Measurements from ENCODE around the gene PGF. TPM values are rescaled to one million over a fixed set of nuclear protein-coding genes. Genes with fewer than 3 reads are reported as not detected.

PGF gene
- total and polyA plus RNA-seq, 2 donors = 7.0 to 7.5 TPM

DNA sequence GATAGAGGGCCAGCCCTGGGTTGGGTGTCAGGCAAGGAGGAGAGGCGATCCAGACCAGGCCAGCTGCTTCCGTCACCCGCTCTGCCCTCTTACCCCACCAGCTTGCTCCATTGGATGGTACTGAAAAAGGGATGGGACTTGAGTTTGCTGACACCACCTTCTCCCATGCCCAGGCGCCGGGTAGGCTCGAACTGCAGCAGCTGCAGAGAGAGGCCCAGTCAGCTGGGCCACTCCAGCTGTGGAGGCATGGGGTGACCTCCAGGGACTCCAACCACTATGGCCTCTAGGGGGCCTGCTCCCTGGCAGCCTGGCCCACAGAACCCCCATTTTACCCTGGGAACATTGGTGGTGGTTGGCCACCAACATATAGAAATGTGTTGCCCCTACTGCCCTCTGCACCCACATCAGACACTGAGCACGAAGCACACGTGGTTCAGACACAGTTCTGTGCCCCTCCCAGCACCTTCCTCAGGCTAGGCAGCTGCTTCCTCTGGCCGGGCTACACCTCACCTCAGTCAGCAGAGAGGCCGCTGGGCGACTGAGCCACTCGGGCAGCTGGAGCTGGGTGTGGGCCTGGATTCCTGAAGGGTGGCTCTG, 48.4 kb downstream of the PGF start:
- 59% methylated on average over 12 of the region's 12 CpGs for WGBS
- Histone ChIP-seq H3K9me3 (ENCODE audit: control insufficient read depth in 2 of 2, insufficient read depth in 1 of 2, low read length in 1 of 2) (no peaks in the 10 kb centered on the region), H3K4me3 (ENCODE audit: low read length in 2 of 2) (no peak overlapping the region), H3K27ac (ENCODE audit: low read depth in 1 of 2, low read length in 1 of 2) (no peak overlapping the region), H3K27me3 (ENCODE audit: control insufficient read depth in 2 of 2, insufficient read depth in 1 of 2, low read length in 1 of 2) (no peaks in the 10 kb centered on the region), H3K4me1 (ENCODE audit: control insufficient read depth in 2 of 2, insufficient read depth in 2 of 2, low read length in 2 of 2) (peaks cover 0 to 47% of the 10 kb centered on the region in 2 donors), H3K36me3 (ENCODE audit: control insufficient read depth in 2 of 2, insufficient read depth in 2 of 2, low read length in 1 of 2) (peaks cover 39% of the 10 kb centered on the region in 2 donors)
- peak in 2 of 9 donors; percentile 36 to 47 for DNase-seq (ENCODE audit: low read depth in 6 of 9, low spot score in 9 of 9)

DNA sequence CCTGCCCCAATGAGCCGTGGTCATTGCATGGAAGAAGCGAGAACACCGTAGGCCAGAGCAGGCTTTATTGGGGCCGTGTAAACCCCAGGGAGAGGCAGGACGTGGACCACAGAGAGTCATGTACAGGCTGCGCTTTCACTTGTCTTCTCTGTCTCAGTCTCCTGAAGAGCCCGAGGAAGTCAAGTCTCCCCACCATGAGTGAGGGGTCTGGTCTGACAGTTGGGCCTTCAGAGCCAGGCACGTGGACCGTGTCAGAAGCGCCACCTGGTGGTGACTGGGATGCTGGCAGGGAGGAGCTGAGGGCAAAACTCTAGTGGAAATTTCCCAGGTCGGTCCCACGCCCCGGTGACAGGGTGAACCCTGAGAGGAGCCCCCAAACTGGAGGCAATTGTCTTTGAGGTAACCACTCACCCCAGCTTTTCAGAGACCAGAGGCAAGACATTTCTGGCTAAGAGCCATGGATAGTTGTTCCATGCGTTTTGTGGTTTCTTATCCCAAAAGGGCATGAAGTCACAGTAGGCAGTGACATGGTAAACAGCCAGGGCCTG, 49.7 kb downstream of the PGF start:
- WGBS = 55% methylated on average over 14 of the region's 14 CpGs
- H3K27ac ChIP-seq (ENCODE audit: low read depth in 1 of 2, low read length in 1 of 2) = no peak overlapping the region
- H3K36me3 ChIP-seq (ENCODE audit: control insufficient read depth in 2 of 2, insufficient read depth in 2 of 2, low read length in 1 of 2) = peaks cover 52 to 53% of the 10 kb centered on the region in 2 donors
- no peak overlapping the region for H3K4me3 ChIP-seq (ENCODE audit: low read length in 2 of 2)
- no peaks in the 10 kb centered on the region for H3K27me3 ChIP-seq (ENCODE audit: control insufficient read depth in 2 of 2, insufficient read depth in 1 of 2, low read length in 1 of 2)
- H3K4me1 ChIP-seq (ENCODE audit: control insufficient read depth in 2 of 2, insufficient read depth in 2 of 2, low read length in 2 of 2) = peaks cover 0 to 36% of the 10 kb centered on the region in 2 donors
- DNase-seq (ENCODE audit: low read depth in 6 of 9, low spot score in 9 of 9) = peak in 7 of 9 donors; percentile 33 to 72 (median 56)
- H3K9me3 ChIP-seq (ENCODE audit: control insufficient read depth in 2 of 2, insufficient read depth in 1 of 2, low read length in 1 of 2) = no peaks in the 10 kb centered on the region

DNA sequence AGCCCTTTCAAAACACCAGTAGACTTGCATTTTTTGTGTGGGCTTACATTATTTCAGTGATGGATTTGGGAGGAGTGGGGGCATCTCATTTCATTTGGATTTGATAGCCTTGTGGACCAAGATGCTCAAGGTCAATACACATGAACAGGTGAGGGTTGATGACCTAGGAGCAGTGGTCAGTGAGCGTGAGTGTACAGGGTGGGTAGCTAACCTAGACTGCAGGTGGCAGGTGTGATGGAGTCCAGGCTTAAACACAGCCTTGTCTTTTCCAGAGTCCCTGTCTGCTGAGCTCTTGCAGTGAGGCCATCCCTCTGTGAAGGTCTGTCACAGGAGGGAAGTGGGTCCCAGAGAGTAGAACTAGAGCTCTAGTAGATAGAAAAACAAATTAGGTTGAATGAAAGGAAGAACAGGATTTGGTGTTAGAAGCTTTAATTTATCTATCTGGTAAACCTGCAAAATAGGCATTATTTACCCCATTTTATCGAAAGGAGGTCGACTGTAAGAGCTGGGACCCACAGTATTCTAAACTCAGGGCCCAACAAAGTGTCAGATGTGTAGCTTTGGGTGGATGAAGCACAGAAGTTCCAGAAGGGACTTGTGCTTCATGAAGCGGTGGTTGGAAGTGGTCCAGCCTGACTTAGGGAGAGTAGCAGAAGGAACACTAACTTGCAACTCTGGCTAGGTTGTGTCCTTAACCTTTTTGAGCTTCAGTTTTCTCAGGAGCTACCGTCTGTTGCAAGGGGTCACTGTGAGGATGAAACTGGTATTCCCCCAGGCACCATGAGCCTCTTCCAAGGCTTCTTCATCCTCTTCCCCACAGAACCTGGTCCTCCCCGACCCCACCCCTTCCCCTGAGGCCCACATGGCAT, 50.5 kb downstream of the PGF start:
- H3K4me3 ChIP-seq (ENCODE audit: low read length in 2 of 2) = no peak overlapping the region
- peaks cover 0 to 36% of the 10 kb centered on the region in 2 donors for H3K4me1 ChIP-seq (ENCODE audit: control insufficient read depth in 2 of 2, insufficient read depth in 2 of 2, low read length in 2 of 2)
- H3K9me3 ChIP-seq (ENCODE audit: control insufficient read depth in 2 of 2, insufficient read depth in 1 of 2, low read length in 1 of 2) = no peaks in the 10 kb centered on the region
- 97% methylated on average over 6 of the region's 6 CpGs for WGBS
- no peaks in the 10 kb centered on the region for H3K27me3 ChIP-seq (ENCODE audit: control insufficient read depth in 2 of 2, insufficient read depth in 1 of 2, low read length in 1 of 2)
- H3K27ac ChIP-seq (ENCODE audit: low read depth in 1 of 2, low read length in 1 of 2) = no peak overlapping the region
- no peak for DNase-seq (ENCODE audit: low read depth in 6 of 9, low spot score in 9 of 9)
- peaks cover 60% of the 10 kb centered on the region in 2 donors for H3K36me3 ChIP-seq (ENCODE audit: control insufficient read depth in 2 of 2, insufficient read depth in 2 of 2, low read length in 1 of 2)

DNA sequence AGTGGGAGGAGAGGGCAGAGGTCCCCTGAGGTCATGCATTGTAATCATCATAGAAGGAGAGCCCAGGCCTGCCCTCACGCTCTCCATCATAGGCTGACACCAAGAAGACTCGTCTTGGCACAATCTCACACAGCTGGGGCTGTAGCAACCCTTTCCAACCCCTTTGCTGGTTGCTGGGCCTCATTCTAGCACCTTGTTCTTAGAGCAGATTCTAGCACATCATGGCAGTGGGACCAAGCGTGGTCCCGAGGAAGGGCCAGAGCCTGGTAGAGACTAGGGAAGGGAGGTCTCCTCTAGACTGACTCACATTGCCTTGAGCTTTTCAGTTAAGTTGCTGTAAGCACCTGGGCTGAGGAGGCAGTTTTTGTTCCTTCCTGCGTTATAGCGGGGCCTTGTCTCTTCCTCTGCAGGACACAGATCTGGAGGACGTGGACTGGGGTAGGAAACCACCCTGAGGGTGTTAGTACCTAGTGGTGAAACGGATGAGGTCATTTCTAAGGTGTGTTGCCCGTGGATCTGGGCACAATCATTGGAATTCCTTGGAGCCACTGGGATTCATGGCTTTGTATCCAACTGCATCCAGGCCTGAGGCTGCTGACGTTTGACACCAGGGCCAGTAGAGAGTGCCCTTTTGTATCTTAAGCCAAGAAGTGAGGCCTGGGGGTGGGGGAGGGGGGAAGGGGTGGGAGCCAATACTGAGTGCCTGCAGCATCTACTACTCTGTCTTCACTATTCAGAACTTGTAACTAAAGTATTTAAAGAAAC, 52.3 kb downstream of the PGF start:
- 90% methylated on average over 10 of the region's 10 CpGs for WGBS
- Histone ChIP-seq H3K27ac (ENCODE audit: low read depth in 1 of 2, low read length in 1 of 2) (no peak overlapping the region), H3K36me3 (ENCODE audit: control insufficient read depth in 2 of 2, insufficient read depth in 2 of 2, low read length in 1 of 2) (peaks cover 77 to 78% of the 10 kb centered on the region in 2 donors), H3K9me3 (ENCODE audit: control insufficient read depth in 2 of 2, insufficient read depth in 1 of 2, low read length in 1 of 2) (no peaks in the 10 kb centered on the region), H3K4me1 (ENCODE audit: control insufficient read depth in 2 of 2, insufficient read depth in 2 of 2, low read length in 2 of 2) (peaks cover 0 to 25% of the 10 kb centered on the region in 2 donors), H3K4me3 (ENCODE audit: low read length in 2 of 2) (no peak overlapping the region), H3K27me3 (ENCODE audit: control insufficient read depth in 2 of 2, insufficient read depth in 1 of 2, low read length in 1 of 2) (no peaks in the 10 kb centered on the region)
- DNase-seq (ENCODE audit: low read depth in 6 of 9, low spot score in 9 of 9) = no peak

DNA sequence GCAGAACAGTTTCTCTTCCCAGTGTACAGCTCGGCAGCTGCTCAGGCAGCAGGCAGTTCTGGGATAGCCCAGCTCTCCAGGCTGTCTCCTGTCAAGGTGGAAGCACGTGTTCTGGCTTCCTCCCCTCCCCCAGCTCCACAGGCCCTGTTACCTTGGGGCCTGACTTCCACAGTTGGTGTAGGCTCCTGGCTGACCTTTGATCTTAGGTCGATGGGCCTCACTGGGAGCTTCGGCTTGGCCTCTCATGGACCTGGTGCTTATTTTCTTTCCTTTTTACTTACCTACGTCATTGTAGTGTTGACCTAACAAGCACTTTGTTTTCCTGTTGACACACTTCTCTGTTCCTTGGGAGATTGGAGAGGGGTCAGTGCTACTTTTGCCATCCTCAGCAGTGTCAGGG, 56.7 kb downstream of the PGF start:
- Histone ChIP-seq H3K36me3 (ENCODE audit: control insufficient read depth in 2 of 2, insufficient read depth in 2 of 2, low read length in 1 of 2) (peaks cover 87 to 96% of the 10 kb centered on the region in 2 donors), H3K27ac (ENCODE audit: low read depth in 1 of 2, low read length in 1 of 2) (no peak overlapping the region), H3K4me1 (ENCODE audit: control insufficient read depth in 2 of 2, insufficient read depth in 2 of 2, low read length in 2 of 2) (no peaks in the 10 kb centered on the region), H3K4me3 (ENCODE audit: low read length in 2 of 2) (no peak overlapping the region), H3K9me3 (ENCODE audit: control insufficient read depth in 2 of 2, insufficient read depth in 1 of 2, low read length in 1 of 2) (no peaks in the 10 kb centered on the region), H3K27me3 (ENCODE audit: control insufficient read depth in 2 of 2, insufficient read depth in 1 of 2, low read length in 1 of 2) (no peaks in the 10 kb centered on the region)
- WGBS = 97% methylated on average over 5 of the region's 5 CpGs
- no peak for DNase-seq (ENCODE audit: low read depth in 6 of 9, low spot score in 9 of 9)

DNA sequence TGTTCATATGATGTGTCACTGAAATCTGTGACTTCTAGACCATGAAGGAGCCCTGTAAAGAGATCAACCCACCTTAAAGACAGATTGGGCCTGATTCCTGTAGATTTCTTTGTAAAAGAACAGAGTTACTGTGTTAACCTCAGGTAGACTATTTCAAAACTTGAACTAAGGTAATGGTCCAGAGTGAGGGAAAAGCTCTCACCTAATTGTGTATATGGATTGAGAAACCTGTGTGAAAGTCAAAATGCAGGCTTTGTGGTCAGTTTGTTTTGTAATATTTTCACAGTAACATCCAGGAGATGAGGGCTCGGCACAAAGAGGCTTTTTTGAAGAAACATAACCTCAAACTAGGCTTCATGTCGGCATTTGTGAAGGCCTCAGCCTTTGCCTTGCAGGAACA, 57.3 kb downstream of the PGF start:
- H3K27ac ChIP-seq (ENCODE audit: low read depth in 1 of 2, low read length in 1 of 2) = no peak overlapping the region
- no peaks in the 10 kb centered on the region for H3K4me1 ChIP-seq (ENCODE audit: control insufficient read depth in 2 of 2, insufficient read depth in 2 of 2, low read length in 2 of 2)
- H3K4me3 ChIP-seq (ENCODE audit: low read length in 2 of 2) = no peak overlapping the region
- no peaks in the 10 kb centered on the region for H3K27me3 ChIP-seq (ENCODE audit: control insufficient read depth in 2 of 2, insufficient read depth in 1 of 2, low read length in 1 of 2)
- no peaks in the 10 kb centered on the region for H3K9me3 ChIP-seq (ENCODE audit: control insufficient read depth in 2 of 2, insufficient read depth in 1 of 2, low read length in 1 of 2)
- H3K36me3 ChIP-seq (ENCODE audit: control insufficient read depth in 2 of 2, insufficient read depth in 2 of 2, low read length in 1 of 2) = peaks cover 85 to 98% of the 10 kb centered on the region in 2 donors
- WGBS = 100% methylated on average over 2 of the region's 2 CpGs
- DNase-seq (ENCODE audit: low read depth in 6 of 9, low spot score in 9 of 9) = no peak

DNA sequence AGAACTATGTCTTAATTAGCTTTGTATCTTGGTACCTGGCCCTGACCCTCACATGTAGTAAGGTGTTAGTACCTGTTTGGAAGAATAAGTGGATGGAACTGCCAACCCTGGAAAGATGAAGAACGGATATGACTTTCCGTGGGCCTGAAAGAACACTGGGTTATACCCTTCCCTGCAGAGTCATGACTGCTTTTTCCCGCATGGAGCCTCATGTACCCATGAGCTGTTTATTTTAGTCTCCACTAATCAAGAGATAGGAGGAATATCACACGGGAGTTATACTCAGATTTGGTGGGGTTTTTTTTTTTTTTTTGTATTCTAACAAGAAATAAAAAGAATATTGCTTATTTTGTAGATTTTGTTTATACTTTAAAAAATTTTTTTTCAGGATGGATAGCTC, 57.8 kb downstream of the PGF start:
- Histone ChIP-seq H3K4me1 (ENCODE audit: control insufficient read depth in 2 of 2, insufficient read depth in 2 of 2, low read length in 2 of 2) (no peaks in the 10 kb centered on the region), H3K4me3 (ENCODE audit: low read length in 2 of 2) (no peak overlapping the region), H3K36me3 (ENCODE audit: control insufficient read depth in 2 of 2, insufficient read depth in 2 of 2, low read length in 1 of 2) (peaks cover 85 to 98% of the 10 kb centered on the region in 2 donors), H3K9me3 (ENCODE audit: control insufficient read depth in 2 of 2, insufficient read depth in 1 of 2, low read length in 1 of 2) (no peaks in the 10 kb centered on the region), H3K27ac (ENCODE audit: low read depth in 1 of 2, low read length in 1 of 2) (no peak overlapping the region), H3K27me3 (ENCODE audit: control insufficient read depth in 2 of 2, insufficient read depth in 1 of 2, low read length in 1 of 2) (no peaks in the 10 kb centered on the region)
- no peak for DNase-seq (ENCODE audit: low read depth in 6 of 9, low spot score in 9 of 9)
- 97% methylated on average over 4 of the region's 4 CpGs for WGBS

DNA sequence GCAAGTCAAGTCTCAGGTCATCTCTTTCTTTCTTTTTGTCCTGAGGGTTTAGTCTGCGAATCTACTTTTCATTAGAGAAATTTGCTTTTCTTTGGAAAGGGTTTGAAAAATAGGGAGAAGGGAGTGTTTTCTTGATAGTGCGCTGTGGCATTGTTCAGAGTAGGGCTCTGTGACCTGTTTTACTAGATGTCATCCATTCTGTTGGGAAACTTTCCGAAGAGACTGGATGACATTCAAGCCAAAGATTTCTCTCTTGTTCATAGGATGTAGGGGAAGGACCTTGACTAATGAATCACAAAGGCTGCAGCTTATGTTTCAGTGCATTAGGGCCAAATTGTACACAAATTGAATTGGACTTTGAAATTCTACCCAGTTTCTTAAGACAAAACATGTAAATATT, 59.0 kb downstream of the PGF start:
- 98% methylated on average over 3 of the region's 3 CpGs for WGBS
- Histone ChIP-seq H3K27ac (ENCODE audit: low read depth in 1 of 2, low read length in 1 of 2) (no peak overlapping the region), H3K9me3 (ENCODE audit: control insufficient read depth in 2 of 2, insufficient read depth in 1 of 2, low read length in 1 of 2) (no peaks in the 10 kb centered on the region)

More for the DNA sequence above, 59.0 kb downstream of the PGF start:
- H3K36me3 ChIP-seq (ENCODE audit: control insufficient read depth in 2 of 2, insufficient read depth in 2 of 2, low read length in 1 of 2) = peaks cover 82 to 98% of the 10 kb centered on the region in 2 donors
- no peak for DNase-seq (ENCODE audit: low read depth in 6 of 9, low spot score in 9 of 9)
- no peak overlapping the region for H3K4me3 ChIP-seq (ENCODE audit: low read length in 2 of 2)
- no peaks in the 10 kb centered on the region for H3K4me1 ChIP-seq (ENCODE audit: control insufficient read depth in 2 of 2, insufficient read depth in 2 of 2, low read length in 2 of 2)
- no peaks in the 10 kb centered on the region for H3K27me3 ChIP-seq (ENCODE audit: control insufficient read depth in 2 of 2, insufficient read depth in 1 of 2, low read length in 1 of 2)

Data from thymus (tissue), 11 donors.